ENCODE measurements around the gene HNRNPA3.
A peak's percentile ranks its signal among the peaks of the same experiment; 100 is the strongest.
"Not testable (repeated sequence)": the region's sequence is repeated elsewhere in the genome, so short reads cannot be mapped to it uniquely, and the experiment has no call there.

HNRNPA3 gene

DNA sequence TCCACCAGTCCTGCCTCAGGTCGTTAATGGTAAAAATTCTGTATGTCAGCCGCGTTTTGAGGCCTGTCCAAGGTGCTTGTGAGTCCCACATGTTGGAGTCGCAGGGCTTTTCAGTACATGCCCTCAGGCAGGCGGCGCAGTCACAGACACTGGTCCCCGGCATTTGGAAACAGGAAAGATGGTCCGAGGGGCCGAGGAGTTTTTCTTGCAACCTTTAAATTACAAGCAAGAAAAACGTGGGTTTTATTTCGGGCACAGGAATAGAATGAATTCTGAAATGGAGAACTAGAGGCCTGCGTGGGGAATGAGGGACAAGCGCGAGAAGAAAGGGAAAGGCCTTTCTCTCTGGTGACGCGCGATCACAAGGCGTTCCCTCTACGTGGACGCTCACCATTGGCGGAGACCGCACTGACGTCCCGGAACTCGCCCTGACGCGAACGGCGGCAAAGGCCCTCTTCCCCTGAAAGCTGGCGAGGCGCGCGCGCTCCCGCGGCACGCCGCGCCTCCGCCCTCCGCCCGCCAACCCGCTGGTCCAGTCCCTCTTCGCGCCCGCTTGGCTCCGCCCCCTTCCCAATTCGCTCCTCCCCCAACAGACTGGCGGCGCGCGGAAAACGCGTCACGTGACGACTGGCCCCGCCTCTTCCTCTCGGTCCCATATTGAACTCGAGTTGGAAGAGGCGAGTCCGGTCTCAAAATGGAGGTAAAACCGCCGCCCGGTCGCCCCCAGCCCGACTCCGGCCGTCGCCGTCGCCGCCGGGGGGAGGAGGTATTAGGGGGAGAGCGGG lies at the start of gene HNRNPA3:
TSS of gene HNRNPA3 (plus strand) at position 689 of the 785 bp plus-strand sequence. CDS start at position 695, 6 bp downstream.
- DNase-seq = peak; percentile 99

DNA sequence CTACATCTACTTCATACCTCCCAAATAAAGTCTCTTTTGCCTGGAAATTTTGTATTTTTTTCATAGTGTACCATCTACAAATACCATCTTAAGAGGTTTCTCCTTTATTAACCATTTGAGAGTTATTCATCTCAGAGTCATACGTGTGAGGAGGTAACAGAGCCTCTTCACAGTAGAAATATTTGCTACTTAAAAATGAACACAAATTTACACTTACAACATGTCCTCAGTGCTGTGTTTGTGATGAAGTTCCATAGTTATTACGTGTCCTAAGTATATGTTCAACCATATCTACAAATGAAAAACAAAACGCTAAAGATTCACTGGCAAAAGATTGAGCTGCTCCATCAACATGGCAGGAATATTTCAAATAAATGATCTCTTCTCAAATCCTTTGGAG lies 48.5 kb upstream of the HNRNPA3 start:
- DNase-seq = no peak

DNA sequence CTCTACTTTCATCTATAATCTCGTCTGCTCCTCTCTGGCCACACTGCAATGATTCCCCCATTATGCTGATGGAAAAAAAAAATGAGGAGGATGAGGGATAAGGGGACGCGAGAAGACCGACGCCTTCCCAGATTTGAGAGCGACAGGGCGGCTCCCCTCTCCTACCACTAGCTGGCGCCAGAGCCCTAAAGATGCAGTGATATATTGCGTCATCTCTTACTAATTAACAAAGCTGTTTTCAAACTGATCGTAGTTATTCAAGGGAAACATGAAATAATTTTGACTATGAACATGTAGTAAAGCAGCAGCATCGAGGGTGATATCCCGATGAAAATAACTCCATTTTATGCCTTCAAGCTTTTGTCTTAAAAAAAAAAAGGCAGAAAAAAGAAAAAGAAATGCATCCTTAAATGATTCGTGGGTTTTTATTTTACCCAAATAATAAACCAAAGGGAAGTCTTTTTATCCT lies 48.0 kb upstream of the HNRNPA3 start:
- peak; percentile 80 to 86 for DNase-seq

DNA sequence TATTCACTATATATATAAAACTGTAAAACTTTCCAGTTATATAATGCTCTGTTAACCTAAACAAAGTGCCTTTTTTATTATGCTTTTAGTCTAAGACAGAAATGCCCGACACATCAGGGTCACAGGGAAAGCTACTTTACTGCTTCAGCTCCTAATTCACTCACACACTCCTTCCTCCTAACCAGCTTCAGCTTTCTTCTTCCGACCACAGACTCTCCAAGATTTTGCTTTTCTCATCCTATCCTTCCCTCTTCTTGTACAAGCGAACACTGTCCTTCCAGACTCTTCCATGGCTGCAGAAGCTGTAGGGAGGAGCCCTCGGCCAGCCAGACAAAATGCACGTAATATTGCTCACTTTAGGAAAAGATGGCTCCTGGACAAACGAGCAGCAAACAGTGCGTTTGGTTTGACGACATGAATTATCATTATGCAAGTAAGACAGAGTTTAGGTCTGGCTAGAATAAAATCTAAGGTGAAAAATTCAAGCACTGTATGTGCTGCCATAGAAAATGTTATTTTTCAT lies 47.5 kb upstream of the HNRNPA3 start:
- no peak for DNase-seq

DNA sequence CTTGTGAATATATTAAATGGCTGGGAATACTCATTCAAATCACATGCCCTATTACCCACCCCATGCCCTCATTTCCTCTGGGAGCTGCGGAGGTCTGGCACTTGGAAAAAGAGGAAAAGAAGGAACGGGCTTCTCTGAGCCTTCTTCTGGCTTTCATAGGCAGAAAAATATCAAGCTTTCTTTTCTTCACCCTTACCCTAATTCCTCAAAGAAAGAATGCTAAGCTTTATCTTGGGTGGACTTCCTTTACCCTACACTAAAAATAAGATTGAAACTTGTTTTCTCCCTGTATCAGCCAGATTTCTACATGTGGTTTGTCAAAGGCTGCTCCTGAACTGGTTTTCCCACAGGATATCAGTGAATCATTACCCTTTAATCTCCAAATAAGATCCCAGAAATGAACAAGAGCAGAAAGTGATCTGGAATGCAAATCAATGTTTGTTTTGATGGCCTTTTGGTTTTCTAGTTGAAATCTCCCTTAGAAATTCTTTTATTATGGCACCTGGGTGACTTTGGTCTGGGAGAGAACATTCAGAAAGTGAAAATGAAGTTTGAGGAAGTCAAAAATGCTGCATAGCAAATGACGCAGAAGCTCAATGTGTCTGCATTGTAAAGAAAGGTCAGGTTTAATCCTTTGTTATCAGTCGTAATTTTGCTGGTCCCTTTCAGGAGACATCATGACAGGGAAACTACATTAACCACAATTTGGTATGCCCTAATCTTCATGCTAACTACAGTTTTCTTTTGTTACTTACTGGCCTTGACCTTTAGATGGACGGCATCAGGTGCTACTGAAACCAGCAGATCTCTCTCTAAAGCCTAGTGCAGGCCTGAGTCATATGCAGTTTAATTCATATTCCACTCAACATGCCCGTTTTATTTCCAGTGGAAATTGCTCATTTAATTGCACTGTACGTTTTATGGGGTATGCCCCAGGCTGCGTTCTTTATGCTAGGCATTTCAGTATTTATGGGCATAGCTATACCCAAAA lies 46.6 kb upstream of the HNRNPA3 start:
- no peak for DNase-seq

DNA sequence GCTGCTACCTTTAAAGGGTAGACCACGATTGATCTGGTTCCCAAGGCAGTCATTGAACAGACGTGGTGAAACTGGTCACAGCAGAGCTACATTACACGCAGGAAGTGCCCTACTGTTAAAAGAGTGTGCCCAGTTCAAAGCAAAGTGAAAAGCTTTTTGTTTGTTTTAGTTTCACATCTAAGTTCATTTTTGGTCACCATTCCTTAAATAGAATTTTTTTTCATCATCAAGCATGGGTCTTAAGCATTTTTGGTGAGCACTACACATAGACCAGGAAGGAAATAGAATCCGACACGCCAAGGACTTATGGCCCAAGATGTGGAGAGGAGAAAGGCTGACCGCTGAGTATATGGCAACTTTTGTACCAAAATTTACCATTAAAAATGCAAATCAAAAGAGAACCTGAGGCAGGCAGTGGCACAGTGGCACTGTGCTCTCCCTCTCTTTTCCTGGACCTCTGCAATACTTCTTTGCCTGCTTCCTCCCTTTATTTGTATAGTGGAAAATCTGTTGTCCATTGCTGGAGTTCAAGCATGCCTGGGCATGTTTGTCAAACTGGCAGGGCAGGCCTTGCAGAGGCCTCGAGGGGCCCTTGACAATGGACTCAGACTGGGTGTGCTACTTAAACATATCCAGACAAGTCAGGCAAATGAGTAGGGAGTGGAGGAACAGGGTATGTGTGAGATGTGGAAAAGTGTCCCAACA lies 42.6 kb upstream of the HNRNPA3 start:
- DNase-seq = no peak

DNA sequence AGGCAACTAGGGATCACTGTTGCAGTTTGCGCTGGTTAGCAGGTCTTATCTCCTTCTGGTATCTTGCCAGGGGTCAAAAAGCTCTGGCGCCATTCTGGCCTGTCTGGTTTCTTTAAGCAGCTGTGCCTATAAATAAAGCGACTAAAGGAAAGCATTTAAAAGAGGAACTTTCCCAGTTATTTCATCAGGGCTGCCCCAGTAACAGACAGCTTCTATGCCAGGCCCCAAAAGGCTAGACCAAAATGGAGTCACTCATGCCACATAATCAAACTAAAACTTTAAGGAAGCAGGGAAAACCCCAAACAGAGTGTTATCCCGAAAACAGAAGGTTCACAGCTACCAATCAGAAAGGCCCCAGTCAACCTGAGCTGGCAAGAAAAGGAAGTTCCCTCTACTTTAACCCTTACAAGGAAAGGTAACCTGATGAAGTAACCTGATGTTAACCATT lies 41.2 kb upstream of the HNRNPA3 start:
- DNase-seq = no peak

DNA sequence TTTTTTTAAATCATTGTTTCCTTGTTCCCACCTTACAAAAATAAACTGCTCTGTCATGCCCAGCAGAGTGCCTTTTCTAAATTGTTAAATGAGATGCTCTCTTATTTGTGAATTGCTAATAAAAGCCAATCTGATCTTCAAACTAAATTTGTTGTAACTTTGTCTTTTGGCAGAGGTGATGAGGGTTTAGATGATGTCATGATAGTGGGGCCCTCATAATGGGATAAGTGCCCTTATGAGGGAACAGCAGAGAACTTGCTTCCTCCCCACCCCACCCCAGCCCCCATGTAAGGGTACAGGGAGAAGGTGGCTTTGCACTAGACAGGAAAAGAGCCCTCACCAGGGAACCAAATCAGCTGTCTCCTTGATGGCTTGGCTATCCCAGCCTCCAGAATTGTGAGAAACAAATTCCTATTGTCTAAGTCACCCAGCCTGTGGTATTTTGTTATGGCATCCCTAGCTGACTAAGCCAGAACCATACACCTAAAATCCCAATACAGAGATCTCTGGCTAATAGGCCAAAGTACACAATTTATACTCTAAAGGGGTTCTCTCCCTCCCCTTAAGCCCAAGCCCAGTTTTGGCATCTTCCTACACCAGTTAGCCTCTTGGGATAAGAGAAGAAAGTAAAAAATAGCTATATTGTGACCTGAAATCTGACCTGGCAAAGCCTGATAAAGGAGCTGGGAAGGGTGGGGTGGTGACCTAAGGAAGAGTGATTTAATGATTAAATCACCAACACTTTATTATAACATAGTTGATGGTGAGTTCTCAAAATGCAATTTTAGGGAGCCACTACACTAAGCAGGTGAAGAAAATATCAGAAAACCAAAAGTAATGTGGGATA lies 40.3 kb upstream of the HNRNPA3 start:
- no peak for DNase-seq

DNA sequence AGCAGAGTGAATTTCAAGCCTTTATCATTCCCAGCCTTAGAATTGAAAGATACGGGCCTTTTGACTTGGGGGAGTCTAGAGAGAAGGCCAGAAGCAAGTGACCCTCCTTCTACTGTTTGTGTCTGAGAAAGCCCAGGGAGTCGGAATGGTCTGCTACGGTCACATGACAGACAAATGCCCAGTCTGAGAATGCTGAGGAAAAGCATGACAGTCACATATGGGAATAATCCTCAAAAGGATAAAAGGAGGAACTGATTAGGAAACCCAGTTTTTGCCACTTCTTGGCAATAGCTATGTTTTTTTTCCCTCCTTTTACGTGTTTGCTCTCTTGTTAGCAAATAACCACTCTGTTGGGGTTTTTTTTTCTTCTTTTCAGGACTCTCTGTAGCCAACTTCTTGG lies 38.1 kb upstream of the HNRNPA3 start:
- no peak for DNase-seq

DNA sequence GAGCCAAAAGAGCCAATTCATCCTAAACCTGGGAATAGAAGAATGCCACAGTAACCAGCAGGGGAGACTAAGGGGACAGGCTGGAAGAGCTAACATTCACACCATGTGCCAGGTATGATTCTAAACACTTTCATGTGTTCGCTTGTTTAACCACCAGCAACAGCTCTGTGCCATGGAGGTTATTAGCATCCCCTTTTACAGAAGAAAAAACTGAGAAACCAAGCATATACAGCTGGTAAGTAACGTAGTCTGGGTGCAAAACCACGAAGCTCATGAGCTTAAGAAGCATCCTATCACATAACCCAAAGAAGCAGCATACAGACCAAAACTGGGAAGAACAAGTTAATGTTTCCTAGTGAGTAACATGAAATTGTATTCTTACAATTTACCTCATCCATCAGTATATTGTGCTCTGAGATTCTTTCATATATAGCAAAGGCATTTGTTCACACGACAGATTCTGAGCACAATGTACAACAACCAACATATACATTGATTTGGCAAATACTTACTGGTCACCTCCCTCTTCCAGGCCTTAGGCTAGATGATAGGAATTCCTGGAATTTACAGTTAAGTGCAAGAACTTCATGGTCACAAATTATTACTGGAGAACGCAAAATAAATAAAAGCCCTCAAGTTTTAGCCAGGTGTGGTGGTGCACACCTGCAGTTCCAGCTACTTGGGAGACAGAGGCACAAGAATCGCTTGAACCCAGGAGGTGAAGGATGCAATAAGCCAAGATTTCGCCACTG lies 36.5 kb upstream of the HNRNPA3 start:
- DNase-seq = no peak

DNA sequence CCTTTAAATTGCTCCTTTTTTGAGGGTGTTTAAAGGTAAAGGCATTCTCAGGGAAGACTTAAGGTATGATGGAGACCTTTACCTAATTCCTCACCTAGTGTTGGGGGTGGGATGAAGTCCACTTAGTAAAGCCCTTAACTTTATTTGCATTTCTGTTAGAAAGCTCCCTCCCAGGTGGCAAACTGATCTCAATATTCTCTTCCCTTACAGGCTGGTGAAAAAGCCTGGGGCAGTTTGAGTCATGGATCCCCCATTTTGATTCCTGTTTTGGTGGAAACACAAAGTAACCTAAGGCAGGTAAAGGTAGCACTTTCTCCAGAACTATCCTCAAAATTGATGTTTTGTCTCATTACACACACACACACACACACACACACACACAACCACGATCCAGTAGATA lies 33.8 kb upstream of the HNRNPA3 start:
- no peak for DNase-seq

DNA sequence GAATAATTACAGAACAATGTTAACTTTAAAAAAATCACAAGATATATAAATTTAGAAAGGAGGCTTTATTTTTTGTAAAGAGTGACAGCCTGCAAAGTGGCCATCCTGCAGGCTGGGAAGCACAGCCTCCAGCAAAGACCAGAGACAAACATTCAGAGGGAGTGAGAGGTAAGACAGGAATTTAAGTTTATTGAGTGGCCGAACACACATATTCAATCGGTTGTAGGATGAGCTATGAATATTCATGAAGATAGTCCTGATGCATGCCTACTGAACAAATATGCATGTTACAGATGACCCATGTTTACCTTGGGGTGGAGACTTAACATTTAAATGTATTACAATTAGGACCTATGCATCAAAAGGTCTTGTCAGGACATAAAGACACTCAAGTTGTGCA lies 33.4 kb upstream of the HNRNPA3 start:
- DNase-seq = no peak

DNA sequence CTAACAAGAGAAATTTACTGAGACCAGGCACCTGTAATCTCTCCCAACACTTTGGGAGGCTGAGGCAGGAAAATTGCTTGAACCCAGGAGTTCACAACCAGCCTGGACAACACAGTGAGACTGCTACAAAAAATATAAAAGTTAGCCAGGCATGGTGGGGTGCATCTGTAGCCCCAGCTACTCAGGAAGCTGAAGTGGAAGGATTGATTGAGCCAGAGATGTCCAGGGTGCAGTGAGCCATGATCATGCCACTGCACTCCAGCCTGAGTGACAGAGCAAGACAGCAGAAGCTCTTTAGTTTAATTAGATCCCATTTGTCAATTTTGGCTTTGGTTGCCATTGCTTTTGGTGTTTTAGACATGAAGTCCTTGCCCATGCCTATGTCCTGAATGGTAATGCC lies 32.9 kb upstream of the HNRNPA3 start:
- not testable (repeated sequence) for DNase-seq

DNA sequence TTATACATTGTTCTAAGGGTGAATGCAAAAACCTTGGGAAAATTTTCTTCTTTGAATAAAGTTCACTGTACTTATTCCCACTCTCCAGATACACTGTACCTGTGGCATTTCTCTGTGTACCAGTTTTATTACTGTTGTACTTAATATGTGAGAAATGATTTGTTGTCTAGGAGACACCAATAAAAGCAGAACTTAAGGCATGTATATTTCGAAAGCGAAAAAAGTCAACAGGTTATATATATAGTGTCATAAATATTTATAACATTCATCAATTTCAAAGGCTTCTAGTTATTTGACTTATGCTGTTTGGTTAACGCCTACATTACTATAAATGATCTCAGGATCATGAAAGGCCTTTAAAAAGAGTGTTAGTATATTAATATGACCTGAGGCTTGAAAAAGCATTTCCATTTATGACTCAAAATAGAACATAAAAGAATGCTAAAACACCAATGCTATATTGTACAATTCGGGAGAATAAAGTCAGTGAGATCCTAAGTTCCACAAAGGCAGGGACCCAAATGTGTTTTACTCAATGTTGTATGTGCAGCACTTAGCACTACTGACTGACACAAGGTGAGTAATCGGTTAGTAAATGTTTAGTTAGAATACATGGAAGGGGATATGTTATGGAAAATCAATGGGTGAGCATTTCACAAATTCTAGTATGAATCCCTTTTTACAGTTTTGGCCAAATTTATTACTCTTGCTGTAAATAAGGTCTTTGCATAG lies 32.2 kb upstream of the HNRNPA3 start:
- DNase-seq = no peak

DNA sequence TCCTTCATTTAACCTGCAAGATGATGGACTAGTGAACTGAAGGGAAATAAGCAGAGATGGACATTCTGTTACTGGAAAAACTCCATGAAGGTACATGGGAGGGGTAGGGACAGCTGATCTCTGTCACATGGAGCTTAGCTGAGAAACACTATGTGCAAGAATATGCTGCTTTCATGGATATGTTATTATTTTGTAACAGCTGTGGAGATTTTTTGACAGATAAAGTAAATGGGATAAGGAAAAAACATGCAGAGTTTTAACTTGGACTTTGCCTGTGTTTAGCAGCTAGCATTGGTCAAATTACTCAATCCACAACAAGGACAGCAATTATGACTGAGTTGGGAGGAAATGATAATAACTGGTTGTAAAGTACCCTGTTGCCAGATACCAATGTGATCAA lies 28.7 kb upstream of the HNRNPA3 start:
- DNase-seq = no peak

DNA sequence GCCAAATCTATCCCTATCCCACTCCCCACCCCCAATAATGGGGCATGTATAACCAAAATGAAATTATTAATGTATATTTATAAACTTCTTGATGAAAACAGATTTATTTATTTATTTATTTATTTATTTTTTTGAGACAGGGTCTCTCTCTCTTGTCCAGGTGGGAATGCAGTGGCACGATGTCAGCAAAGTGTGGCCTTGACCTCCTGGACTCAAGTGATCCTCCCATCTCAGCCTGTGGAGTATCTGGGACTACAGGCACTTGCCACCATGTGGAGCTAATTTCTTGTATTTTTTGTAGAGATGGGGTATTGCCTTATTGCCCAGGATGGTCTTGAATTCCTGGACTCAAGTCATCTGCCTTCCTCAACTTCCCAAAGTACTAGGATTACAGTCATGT lies 28.0 kb upstream of the HNRNPA3 start:
- DNase-seq = no peak

DNA sequence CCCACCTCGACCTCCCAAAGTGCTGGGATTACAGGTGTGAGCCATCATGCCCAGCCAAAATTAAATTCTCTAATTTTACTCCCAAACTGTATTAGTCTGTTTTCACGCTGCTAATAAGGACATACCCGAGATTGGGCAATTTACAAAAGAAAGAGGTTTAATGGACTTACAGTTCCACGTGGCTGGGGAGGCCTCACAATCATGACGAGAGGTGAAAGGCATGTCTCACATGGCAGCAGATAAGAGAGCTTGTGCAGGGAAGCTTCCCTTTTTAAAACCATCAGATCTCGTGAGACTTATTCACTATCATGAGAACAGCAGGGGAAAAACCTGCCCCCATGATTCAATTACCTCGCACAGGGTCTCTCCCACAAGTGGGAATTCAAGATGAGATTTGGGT lies 26.6 kb upstream of the HNRNPA3 start:
- DNase-seq = not testable (repeated sequence)

DNA sequence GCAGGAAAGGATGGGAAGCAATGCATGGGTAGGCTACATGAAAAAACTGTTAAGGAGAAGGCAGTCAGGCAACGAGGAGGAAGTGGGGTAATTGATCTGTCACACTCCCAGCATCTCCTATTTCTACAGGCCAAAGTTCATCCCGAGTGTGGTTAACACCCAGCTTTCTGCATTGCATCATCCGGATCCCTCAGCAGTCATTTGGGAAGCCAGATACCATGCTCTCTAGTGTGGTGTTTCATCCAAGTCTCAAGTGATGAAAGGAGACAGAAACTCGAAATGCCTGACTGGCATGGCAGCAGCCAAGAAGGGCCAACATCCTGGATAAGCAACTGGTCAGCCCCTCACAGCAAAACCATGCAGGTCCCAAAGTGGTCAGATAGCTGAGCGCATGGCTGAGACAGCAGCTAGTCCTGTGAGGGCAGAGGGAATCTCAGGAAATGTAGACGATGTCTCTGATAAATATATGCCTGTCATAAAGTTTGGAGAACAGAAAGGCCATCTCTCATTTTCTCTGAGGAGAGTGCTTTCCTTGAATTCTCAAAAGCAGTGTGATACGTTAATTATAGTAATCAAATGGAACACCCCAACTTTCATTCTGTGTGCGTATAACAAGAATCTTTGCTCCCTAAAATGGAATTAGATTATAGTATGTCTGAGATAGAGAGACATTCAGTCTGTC lies 24.8 kb upstream of the HNRNPA3 start:
- DNase-seq = no peak

Measured in activated CD4-positive, alpha-beta T cell treated with anti-CD3 and anti-CD28 coated beads, Interleukin-2, amount 50 U/mL, for 48 hours (primary cell).